Tibial artery (tissue), 4 donors: Measurements from ENCODE around the gene MYCN.

Experiments used
- DNase-seq, 2 donors: peaks; one replicate each; pipeline ENCODE4 v3.0.0-alpha.2; 2019
- H3K27ac ChIP-seq, 2 donors: fragments of 200-600 bp; sonication (generic) in 1 of 2; 1 replicate in 1 of 2; 2 replicates in 1 of 2; pipeline ENCODE4 v1.5.1; 2018 to 2019; ENCODE audit warnings: mild to moderate bottlenecking in 1 of 2
- H3K27me3 ChIP-seq, 2 donors: fragments of 200-600 bp; sonication (generic) in 1 of 2; one replicate each; pipeline versions ENCODE4 v1.5.1 to v1.6.0; 2016 to 2019
- H3K36me3 ChIP-seq, 3 donors: fragments of 200-600 bp; sonication (generic) in 2 of 3; one replicate each; pipeline ENCODE4 v1.5.1; 2016 to 2019; ENCODE audit warnings: mild to moderate bottlenecking in 2 of 3
- H3K4me1 ChIP-seq, 4 donors: fragments of 200-600 bp; sonication (generic) in 2 of 4; 1 replicate in 3 of 4; 2 replicates in 1 of 4; pipeline ENCODE4 v1.5.1; 2016 to 2019
- H3K4me3 ChIP-seq, 2 donors: fragments of 200-600 bp; sonication (generic) in 1 of 2; 1 replicate in 1 of 2; 2 replicates in 1 of 2; pipeline ENCODE4 v1.5.1; 2018 to 2019; ENCODE audit warnings: mild to moderate bottlenecking in 2 of 2
- H3K9me3 ChIP-seq, 3 donors: fragments of 200-600 bp; sonication (generic) in 1 of 3; one replicate each; pipeline ENCODE4 v1.5.1; 2016 to 2019
- intact Hi-C: fragments of 100-400 bp; cut with DNase I; formaldehyde crosslinking; loops from one replicate; pipeline ENCODE4 v1.15.0; 2023; ENCODE audit warnings: low total_unique reads
- TF ChIP-seq, protein P1 (sequence below), 2 experiments: fragments of 200-600 bp in 1 of 2; fragments of 450-650 bp in 1 of 2; IDR thresholded peaks; one replicate each; pipeline ENCODE4 v1.5.1; 2017 to 2019; ENCODE audit warnings: antibody characterized with exemption in 2 of 2, mild to moderate bottlenecking in 1 of 2, moderate library complexity in 1 of 2

MYCN gene

DNA sequence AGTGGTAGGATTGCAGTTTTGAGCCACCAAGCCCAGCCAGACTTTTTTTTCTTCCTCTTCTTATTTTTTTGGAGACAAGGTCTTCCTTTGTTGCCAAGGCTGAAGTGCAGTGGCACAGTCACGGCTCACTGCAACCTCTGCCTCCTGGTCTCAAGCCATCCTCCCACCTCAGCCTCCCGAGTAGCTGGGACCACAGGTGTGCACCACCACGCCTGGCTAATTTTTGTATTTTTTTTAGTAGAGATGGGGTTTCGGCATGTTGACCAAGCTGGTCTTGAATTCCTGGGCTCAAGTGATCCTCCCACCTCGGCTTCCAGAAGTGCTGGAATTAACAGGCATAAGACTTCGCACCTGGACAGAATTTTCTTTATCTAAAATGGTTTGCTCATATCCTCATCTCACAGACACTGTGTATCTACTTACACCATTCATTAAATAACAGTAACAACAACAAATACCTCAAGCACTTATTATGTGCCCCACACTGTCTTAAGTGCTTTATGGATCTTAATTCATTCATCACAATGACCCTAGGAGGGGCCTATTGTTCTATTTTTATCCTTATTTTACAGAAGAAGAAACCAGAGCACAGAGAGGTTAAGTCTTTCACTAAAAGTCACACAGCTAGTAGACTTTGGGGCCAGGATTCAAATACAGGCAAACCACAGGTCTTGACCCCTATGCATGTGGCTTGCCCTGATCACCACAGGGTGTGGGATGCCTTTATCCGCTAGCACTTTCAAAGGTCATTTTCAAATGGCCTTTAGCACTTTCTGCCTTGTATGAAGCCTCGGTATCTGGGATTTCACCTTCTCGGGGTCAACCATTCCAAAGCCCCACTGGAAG, 39.6 kb downstream of the MYCN start:
- TF ChIP-seq, protein P1, sequence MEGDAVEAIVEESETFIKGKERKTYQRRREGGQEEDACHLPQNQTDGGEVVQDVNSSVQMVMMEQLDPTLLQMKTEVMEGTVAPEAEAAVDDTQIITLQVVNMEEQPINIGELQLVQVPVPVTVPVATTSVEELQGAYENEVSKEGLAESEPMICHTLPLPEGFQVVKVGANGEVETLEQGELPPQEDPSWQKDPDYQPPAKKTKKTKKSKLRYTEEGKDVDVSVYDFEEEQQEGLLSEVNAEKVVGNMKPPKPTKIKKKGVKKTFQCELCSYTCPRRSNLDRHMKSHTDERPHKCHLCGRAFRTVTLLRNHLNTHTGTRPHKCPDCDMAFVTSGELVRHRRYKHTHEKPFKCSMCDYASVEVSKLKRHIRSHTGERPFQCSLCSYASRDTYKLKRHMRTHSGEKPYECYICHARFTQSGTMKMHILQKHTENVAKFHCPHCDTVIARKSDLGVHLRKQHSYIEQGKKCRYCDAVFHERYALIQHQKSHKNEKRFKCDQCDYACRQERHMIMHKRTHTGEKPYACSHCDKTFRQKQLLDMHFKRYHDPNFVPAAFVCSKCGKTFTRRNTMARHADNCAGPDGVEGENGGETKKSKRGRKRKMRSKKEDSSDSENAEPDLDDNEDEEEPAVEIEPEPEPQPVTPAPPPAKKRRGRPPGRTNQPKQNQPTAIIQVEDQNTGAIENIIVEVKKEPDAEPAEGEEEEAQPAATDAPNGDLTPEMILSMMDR (IDR thresholded peaks at IDR 0.05): no peak
- peaks cover 0 to 13% of the 10 kb centered on the region in 2 donors for H3K27me3 ChIP-seq
- H3K27ac ChIP-seq: no peak overlapping the region
- no peak for DNase-seq
- intact Hi-C loops: no loop called here
- H3K9me3 ChIP-seq: no peaks in the 10 kb centered on the region
- no peaks in the 10 kb centered on the region for H3K4me1 ChIP-seq
- H3K4me3 ChIP-seq: no peak overlapping the region
- no peaks in the 10 kb centered on the region for H3K36me3 ChIP-seq

DNA sequence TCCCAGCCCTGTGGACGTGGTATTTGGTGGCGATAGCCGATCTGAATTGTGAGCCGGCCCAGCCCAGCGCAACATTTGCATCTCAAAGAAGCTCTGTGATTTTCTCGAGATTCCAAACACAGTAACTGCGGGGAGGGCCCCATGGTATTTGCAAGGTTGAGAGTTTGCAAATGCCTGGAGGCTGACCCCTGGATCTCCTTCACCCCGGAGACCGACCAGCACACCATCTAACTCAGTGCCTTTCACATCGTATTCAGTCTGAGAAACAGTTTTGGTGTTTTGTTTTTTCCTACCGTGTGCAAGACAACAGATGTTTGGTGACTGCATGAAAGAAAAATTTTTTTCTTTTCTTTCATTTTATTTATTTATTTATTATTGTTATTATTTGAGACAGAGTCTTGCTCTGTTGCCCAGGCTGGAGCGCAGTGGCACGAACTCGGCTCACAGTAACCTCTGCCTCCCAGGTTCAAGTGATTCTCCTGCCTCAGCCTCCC, 40.3 kb downstream of the MYCN start:
- H3K9me3 ChIP-seq: no peaks in the 10 kb centered on the region
- DNase-seq: no peak
- TF ChIP-seq, protein P1 (IDR thresholded peaks at IDR 0.05): no peak
- peaks cover 0 to 14% of the 10 kb centered on the region in 2 donors for H3K27me3 ChIP-seq
- no peak overlapping the region for H3K4me3 ChIP-seq
- no peaks in the 10 kb centered on the region for H3K4me1 ChIP-seq
- H3K27ac ChIP-seq: no peak overlapping the region
- intact Hi-C loops: no loop called here
- no peaks in the 10 kb centered on the region for H3K36me3 ChIP-seq

DNA sequence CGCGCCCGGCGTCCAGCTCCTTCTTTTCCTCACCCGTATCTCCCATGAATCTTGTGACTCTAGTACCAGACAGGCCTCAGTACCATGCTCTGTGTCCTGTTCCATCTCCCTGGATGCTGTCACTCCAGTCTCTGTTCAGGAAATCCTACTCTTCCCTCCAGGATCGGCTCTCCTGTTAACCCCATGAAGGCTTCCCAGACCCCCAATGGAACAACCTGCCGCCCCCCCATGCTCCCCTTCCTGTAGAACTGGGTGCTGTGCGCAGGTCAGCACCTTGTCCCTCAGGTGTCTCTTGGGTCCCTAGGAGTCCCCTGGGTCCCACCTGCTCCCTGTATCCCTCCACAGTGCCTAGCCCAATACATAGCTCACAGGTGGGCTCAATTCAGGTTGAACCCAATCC, 41.3 kb downstream of the MYCN start:
- DNase-seq: no peak
- H3K9me3 ChIP-seq: no peaks in the 10 kb centered on the region

DNA sequence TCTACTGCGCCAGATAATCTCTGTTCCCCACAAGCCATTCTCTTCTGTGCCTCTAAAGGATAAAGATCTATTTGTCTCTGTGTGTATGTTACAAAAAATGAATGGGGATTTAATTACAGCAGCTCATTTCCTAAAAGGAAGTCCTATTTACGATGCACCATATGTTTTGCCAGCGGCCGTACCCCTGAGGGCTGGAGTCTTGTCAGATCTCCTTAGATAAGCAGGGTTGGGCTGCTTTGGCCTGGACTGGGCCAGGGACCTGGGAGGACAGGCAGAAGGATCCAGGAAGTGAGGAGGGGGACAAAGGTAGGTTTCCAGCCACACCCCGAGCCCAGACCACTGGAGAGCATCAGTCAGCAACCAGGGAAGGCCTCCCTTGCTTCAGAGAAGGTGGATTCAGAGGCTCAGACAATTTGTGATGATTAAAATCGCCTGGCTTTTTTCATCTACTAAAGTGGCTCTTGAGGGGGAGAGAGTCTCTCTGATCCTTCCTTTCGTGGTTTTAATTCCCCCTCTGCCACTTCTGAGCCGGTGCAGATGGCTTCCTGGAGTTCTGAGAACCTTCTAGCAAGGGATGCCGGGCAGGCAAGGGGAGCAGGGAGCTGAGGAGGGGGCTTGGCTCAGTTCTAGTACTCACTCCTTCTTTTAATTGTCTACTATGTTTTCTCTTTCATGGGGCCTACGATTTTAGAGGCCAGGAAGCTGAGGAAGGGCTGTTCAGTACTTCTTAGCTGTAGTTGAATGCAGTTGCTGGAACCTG, 42.1 kb downstream of the MYCN start:
- TF ChIP-seq, protein P1 (IDR thresholded peaks at IDR 0.05): no peak
- Histone ChIP-seq H3K4me3 (no peak overlapping the region), H3K9me3 (no peaks in the 10 kb centered on the region), H3K4me1 (no peaks in the 10 kb centered on the region), H3K27me3 (peaks cover 0 to 33% of the 10 kb centered on the region in 2 donors), H3K27ac (no peak overlapping the region), H3K36me3 (no peaks in the 10 kb centered on the region)
- intact Hi-C loops: no loop called here
- DNase-seq: no peak

More for the DNA sequence above, 41.3 kb downstream of the MYCN start:
- Histone ChIP-seq H3K4me3 (no peak overlapping the region), H3K4me1 (no peaks in the 10 kb centered on the region), H3K27me3 (peaks cover 0 to 24% of the 10 kb centered on the region in 2 donors), H3K36me3 (no peaks in the 10 kb centered on the region), H3K27ac (no peak overlapping the region)
- TF ChIP-seq, protein P1 (IDR thresholded peaks at IDR 0.05): no peak
- intact Hi-C loops: no loop called here

DNA sequence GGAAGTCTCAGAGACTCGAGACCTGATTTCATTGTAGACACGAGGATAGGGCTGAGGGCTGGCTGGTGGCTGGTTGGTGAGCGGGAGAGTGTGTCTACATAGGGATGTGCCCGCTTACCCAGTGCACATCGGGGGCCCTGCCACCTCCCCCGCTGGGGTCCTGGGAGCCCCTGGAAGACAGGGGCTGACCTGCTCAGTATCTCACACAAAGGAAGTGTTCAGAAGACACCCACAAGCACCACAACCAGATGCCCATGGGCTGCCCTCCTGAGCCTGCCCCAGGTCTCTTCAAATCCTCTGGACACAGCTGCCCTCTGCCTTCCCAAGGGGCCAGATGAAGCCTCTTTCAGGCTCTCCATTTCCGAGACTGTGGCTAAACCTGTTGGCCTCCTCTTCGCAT, 43.1 kb downstream of the MYCN start:
- no peak overlapping the region for H3K27ac ChIP-seq
- DNase-seq: no peak

More for the DNA sequence above, 43.1 kb downstream of the MYCN start:
- TF ChIP-seq, protein P1 (IDR thresholded peaks at IDR 0.05): no peak
- no peaks in the 10 kb centered on the region for H3K36me3 ChIP-seq
- intact Hi-C loops: no loop called here
- H3K27me3 ChIP-seq: peaks cover 0 to 33% of the 10 kb centered on the region in 2 donors
- H3K4me1 ChIP-seq: no peaks in the 10 kb centered on the region
- no peak overlapping the region for H3K4me3 ChIP-seq
- no peaks in the 10 kb centered on the region for H3K9me3 ChIP-seq
